Amygdala (tissue), 56 donors: Measurements from ENCODE around the gene AKT2.

Experiments
- DNase-seq, 56 donors: peaks; one replicate each; lab custom pipeline; 2025; lab: John Stamatoyannopoulos, UW

AKT2 gene

DNA sequence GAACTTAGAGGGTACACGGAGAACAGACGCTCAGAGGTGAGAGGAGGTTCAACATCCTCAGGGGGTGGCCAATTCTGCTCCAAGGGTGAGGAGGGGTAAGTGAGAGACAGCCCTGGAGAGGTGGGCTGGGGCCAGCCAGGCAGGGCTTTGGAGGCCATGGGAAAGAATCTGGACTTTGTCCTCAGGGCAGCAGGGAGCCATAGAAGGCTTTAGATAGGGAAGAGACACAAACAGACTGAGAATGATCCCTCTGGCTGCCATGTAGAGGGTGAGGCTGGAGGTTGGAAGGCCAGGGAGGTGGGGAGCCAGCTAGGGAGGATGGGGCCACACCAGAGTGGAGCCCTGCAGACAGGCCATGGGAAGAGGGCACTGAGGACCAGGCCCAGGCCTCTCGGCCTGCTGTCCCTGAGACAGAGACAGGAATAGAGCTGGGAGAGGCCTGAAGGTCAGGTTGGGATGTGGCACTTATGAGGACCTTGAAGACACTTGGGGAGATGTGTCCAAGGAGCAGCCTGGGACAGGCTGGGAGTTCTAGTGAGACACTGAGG lies 29.5 kb downstream of the AKT2 start:
- no peak for DNase-seq

GRCh38 chr19:40254714-40255418 lies 30.3 kb downstream of the AKT2 start:
- no peak for DNase-seq

GRCh38 chr19:40253611-40254092 lies 31.5 kb downstream of the AKT2 start:
- DNase-seq, result no peak

- DNase-seq, result no peak
Measured at GRCh38 chr19:40252395-40252794, 32.8 kb downstream of the AKT2 start.

DNA sequence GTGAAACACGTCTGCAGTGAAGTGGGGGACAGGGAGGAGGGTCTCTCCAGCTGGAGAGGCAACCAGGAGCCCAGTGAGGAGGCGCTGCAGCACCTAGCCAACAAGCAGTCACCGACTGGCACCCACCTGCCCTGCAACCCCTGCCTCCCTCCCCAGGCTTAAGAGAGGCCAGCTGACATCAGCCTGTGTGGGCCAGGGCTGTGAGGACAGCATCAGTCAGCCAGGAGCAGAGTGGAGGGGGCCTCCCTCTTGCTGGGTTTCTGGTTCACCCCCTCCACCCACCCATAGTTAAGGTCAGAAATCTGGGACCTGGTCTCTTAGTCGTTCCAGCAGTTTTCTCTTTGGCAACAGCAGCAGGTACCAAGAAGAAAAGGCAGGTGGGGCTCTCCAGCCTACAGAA lies 33.2 kb downstream of the AKT2 start:
- no peak for DNase-seq

DNA sequence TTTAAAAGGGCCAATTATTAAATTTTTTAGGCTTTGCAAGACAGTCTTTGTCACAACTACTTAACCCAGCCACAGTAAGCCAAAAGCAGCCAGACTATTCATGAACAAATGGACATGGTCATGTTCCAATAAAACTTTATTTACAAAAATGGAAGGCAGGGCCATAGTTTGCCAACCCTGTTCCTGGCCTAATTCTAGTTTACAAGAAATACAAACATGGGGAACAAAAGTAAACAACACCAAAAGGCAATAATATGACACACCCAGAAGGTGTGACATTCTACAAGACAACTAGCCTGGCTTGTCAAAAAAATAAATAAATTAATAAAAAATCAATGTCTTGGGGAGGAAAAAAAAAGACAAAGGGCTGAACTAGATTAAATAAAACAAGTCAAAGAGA lies 33.9 kb downstream of the AKT2 start:
- DNase-seq, result no peak

DNA sequence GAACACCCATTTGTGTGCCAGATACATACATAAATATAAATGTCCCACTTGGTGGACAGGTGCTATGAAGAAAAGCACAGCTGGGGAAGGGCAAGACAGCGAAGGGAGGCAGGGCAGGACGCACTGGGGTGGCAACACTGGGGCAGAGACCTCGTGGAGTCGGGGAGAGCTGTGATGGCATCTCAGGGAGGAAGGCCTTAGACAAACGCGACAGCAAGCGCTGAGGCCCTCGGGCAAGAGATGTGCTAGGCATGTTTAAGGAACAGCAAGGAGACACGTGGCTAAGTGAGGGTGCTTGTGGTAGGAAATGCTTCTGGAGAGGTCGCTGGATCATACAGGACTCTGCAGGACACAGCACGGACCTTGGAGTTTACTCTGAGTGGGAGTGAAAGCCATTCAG lies 35.4 kb downstream of the AKT2 start:
- no peak for DNase-seq

DNA sequence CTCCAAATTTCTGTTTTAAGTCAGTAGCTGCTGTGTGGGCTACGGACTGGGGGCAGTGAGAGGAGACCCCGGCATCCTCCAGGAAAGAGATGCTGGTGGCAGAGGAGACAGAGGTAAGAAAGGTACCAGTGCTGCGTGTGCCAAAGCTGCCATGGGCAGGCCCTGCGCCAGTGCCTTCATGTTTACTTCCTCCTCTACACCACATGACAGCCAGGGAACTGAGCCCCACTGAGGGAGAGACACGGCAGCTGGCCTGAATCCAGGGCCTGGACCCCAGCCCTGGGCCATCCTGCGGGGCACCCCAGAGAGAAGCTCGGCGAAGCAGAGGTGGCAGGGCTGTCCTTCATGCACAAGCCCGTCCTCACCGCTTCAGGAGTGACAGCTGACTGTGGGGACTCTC lies 35.9 kb downstream of the AKT2 start:
- DNase-seq, result peak in 1 of 56 donors; percentile 31

GRCh38 chr19:40247735-40248262 lies 37.3 kb downstream of the AKT2 start:
- DNase-seq, result peak in 2 of 56 donors; percentile 11 to 69

DNA sequence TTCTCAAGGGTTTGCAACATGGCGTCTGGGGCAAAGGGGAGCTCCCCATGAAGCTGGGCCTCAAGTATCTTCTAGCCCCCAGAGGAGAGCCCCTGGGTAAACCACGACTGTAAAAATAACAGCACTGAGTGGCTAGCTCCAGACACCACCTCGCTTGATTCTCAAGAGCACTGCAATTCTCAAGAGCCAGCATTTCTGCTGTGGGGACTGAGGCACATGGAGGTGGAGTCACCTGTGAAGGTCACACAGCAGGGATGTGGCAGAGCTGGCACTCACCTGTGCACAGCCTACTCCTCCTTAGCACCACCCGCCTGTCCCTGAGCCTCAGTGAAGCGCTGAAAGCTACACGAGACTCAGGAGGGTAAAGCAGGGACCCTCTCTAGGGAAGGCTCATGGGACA lies 38.0 kb downstream of the AKT2 start:
- no peak for DNase-seq

GRCh38 chr19:40246292-40247073 lies 38.7 kb downstream of the AKT2 start:
- no peak for DNase-seq

GRCh38 chr19:40245506-40246128 lies 39.5 kb downstream of the AKT2 start:
- no peak for DNase-seq

DNA sequence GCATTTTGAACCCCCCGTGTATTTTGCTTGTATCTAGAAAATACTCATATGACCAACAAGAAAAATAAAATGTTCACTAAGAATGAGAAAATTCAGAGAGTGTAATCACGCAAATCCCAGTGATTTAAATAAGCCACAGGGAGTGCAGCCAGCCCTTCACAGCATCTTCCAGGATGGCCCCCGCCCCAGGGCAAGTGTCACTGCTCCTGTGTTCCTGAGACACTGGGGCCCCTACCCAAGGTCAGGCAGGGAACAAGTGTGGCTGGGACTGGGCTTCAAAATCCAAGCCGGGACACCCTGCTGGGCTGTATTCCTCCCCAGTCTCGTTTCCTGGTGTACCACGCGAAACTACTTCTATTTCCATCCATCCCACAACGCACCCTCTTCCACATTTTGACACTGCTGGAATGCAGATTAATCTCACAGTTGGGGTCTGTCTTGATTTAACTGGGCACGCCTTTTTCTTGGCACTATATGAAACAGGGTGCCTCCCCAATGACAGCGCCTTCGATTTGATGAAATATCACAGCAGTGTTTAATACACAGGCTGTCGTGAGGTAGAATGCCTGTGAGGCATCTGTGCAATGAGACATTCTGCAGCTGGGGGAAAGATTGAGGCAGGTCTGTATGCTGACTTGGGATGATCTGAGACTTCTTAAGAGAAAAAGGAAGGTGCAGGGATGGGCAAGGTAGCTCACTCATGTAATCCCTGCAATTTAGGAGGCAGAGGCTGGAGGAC lies 40.4 kb downstream of the AKT2 start:
- DNase-seq, result no peak

DNA sequence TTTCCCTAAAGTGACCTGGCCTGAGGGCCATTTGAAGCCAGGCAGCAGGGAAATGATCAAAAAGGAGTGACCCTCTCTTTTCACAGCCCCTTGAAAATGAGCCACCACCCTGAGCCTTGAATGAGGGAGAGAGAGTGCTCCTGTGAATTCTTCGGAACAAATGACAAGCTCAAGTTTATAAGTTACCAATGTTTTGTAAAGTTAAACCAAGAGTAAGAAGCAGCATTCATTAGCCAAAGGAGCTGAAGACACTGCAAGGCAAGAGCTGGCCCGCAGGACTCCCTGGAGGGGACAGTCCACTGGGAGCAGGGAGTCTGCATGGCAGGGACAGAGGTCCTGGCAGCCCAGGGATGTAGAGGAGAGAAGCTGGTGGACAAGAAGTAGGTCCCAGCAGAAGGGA lies 42.0 kb downstream of the AKT2 start:
- DNase-seq, result no peak

GRCh38 chr19:40242480-40242879 lies 42.7 kb downstream of the AKT2 start:
- peak in 3 of 56 donors; percentile 18 to 34 (median 30) for DNase-seq

DNA sequence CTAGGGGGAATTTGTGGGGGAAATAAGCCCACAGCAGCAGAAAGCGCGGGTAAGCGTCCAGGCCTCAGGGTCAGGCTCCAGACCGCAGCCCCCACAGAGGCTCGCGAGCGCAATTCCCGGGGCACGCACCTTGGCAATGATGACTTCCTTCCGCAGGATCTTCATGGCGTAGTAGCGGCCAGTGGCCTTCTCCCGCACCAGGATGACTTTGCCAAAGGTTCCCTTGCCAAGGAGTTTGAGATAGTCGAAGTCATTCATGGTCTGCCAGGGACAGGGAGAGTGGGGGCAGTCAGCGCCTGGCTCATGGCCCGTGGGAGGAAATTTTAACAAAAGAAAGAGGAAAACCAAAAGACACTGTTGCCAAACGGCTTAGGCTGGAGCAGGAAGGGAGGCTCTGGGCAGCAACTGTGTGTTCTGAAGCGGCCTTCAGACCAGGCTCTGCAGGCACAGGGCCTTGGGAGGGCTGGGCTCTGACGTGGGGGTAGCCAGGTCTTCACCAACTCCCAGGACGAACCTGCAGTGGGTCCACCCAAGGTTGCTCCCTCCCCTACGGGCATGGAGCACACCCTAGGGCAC lies 43.2 kb downstream of the AKT2 start:
- DNase-seq, result peak in 54 of 56 donors; percentile 26 to 92 (median 76)

DNA sequence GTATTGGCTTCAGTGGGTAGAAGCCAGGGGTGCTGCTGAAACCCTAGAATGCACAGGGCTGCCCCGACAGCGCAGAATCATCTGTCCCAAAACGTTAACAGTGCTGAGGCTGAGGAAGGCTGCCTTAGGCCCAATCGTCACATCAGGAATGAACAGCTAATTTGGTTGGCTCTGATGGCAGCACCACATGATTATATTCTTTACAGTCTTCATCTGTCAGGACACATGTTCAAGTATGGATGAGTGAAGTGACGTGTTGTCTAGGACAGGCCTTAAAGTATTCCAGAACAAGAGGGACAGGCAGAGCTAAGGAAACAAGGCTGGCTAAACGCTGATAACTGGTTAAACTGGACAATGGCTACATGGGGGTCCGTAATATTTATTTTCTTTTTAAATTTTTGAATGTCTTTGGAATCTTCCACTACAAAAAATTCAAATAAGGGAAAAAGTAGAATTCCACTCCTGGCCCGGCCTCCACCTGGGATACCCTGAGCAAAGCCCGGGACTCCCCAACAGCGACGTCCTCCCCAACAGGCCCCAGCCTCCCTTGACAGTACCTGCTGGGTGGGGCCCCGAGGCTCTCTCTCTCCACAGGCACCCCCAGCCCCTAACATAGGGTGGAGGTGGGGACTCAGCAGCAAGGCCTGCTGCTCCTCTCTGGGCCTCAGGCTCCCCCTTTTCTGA lies 43.9 kb downstream of the AKT2 start:
- DNase-seq, result no peak

DNA sequence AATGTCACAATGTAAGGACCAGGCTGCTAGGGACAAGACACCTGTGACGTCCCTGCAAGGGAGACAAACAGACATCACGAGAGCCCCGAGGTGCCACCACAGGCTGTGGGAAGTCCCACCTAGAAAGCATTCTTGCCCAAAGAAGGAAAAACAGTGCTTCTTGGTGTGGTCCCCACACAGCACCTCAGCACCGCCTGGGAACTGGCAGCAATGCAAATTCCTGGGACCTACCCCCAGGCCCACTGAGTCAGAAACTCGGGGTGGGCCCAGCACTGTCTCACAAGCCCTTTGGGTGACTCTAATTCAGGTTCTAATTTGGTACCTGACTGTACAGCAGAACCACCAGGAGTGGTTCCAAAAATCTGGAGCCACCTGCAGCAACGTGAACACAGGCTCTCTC lies 44.8 kb downstream of the AKT2 start:
- no peak for DNase-seq
